Dermis blood vessel endothelial cell (primary cell): ENCODE results near the gene UBE2G2. TPM values are rescaled to one million over a fixed set of nuclear protein-coding genes. Genes with fewer than 3 reads are reported as not detected.
A peak's percentile ranks its signal among the peaks of the same experiment; 100 is the strongest.
"Not testable (repeated sequence)": the region's sequence is repeated elsewhere in the genome, so short reads cannot be mapped to it uniquely, and the experiment has no call there.

ENCODE experiments used
- DNase-seq: peaks from one replicate; pipeline ENCODE4 v3.0.0; 2010
- total RNA-seq: library from RNA; depleted of rRNA; stranded (reverse); fragments of >200 nt; gene quantifications from 2 replicates; pipeline ENCODE4 v1.2.3, GENCODE V29; 2014

Gene UBE2G2
- total RNA-seq, 1 donor from 2014 or later, result 85.3 TPM

DNA sequence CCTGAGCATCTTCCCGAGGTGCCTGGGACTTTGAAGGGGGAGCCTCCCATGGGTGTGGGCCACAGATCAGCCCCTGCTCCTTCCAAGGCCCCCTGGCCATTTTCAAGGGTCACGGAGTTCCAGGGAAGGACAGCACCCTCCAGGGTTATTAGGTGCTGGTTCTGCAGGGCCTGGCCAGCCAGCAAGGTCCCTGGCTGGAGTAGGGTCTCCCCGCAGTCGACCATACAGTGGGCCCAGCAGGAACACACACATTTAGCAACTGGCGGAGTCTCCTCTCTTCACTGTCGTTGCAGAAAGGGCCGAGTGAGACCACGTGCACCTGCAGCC lies 34.0 kb upstream of the UBE2G2 start:
- no peak for DNase-seq

DNA sequence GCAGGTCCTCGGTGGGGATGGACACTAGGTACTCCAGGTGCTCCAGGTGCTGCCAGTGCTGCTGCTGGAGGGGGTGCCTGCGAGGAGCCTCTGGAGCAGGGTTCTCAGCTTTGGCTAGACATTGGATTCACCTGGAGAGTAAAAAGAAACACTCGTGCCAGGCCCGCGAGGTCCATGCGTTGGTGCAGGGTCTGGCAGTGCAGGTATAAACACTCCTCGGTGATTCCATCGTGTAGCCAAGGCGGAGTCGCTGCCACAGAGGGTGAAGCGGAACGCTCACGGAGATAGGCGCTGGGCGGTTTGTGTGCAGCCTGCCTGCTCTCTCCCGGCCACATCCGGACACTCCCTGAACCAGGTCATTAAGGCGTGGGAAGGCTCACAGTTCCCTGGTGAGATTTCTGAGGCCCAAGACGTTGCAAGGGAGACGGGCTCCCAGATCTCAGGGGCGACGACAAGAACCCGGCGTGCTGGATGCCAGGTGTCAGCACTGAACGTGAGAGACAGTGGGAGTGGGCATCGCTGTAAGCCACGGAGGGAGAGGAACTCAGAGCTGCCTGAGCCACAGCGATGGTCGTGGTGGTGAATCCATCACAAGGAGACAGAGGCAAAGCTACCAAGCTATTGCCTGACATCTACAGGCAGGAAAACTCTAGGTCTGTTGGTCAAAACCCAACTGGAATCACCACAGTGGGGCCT lies 33.5 kb upstream of the UBE2G2 start:
- no peak for DNase-seq

GRCh38 chr21:44834231-44834950 lies 32.8 kb upstream of the UBE2G2 start:
- DNase-seq, result no peak

DNA sequence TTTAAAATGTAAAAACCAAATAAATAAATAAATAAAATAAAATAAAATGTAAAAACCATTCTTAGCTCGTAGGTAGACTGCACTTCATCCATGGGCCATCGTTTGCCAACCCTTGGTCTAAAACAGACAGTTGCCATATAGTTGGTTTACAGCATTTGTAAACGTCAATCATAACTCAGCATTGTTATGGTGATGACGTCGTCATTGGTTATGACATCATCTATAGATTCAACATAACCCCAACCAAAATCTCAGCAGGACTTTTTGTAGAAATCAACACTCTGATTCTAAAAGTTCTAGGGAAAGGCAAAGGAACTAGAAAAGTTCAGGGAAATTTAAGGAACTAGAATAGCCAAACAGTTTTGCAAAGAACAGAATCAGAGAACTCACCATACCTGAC lies 32.0 kb upstream of the UBE2G2 start:
- no peak for DNase-seq

GRCh38 chr21:44832516-44833255 lies 31.1 kb upstream of the UBE2G2 start:
- DNase-seq, result not testable (repeated sequence)

DNA sequence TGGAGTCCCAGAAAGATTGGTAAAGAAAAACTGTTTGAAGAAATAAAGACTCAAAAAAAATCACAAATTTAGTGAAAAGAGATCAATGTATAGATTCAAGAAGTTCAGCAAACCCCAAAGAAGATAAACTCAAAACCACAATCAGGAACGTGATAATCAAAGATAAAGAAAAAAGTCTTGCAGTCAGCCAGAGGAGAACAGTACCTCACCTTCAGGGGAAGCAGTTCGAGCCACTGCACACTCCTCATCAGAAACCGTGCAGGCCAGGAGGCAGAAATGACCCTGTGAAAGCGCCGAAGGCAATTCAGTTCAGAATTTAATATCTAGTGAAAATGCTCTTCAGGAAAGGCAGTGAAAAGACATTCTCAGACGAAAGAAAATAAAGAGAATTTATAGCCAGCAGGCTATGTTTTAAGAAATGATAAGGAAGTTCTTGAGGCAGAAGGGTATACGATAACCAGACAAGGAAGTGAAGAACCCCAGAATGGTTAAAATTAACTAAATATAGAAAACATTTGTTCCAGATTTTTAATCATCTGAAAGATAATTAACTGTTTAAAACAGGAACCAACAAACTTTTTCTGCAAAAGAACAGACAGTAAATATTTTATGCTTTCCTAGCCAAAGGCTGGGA lies 29.7 kb upstream of the UBE2G2 start:
- DNase-seq, result no peak

DNA sequence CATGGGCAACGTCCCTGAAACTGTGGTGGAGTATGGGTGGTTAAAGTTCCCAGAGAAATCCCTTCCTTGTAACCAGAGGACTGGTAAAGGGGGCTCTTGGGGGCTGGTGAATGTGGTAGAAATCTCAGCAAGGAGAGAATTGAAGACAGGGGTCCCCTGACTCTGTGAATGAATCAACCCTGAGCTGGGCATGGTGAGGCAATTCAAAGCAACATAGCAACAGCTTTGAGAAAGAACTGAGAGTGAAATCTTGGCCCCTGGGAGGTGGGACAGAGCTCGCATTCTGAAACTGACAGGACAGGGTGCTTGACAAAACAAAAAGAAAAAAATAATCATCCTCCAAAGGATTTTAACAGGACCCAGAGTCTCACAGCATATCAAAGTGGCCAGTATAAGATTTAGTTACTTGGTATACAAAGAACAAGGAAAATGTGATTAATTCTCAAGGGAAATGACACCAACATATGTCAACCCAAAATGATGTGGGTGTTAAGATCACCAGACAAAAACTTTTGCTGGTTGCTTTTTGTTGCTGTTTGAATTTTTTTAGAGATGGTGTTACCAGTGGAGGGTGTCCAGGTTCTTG lies 28.0 kb upstream of the UBE2G2 start:
- DNase-seq, result no peak

GRCh38 chr21:44828362-44829056 lies 26.9 kb upstream of the UBE2G2 start:
- DNase-seq, result no peak

GRCh38 chr21:44823179-44823660 lies 21.6 kb upstream of the UBE2G2 start:
- DNase-seq, result no peak

DNA sequence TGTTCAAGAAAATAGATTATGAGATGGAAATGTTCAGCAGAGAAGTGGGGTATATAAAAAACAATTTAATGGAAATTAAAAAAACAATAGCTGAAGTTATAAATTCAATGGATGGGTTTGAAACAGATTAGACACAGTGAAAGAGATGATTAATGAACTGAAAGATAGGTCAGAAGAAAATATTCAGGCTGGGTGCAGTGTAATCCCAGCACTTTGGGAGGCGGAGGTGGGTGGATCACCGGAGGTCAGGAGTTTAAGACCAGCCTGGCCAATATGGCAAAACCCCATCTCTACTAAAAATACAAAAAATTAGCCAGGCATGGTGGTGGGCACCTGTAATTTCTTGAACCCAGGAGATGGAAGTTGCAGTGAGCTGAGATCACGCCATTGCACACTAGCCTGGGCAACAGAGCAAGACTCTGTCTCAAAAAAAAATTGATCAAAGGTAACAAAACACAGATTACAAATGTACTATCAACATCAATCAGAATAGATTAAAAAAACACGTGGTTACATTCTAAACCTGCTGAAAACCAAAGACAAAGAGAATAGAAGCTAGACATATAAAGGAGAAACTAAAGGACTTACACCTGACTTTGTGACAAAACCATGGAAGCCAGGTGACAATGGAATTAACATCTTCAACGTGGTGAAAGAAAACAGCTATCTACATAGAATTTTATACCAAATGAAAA lies 21.0 kb upstream of the UBE2G2 start:
- DNase-seq, result no peak

GRCh38 chr21:44820851-44821250 lies 19.2 kb upstream of the UBE2G2 start:
- DNase-seq, result no peak

- DNase-seq, result no peak
These were observed 17.9 kb upstream of the UBE2G2 start for GRCh38 chr21:44819283-44820243.

- no peak for DNase-seq
These were observed 17.0 kb upstream of the UBE2G2 start for GRCh38 chr21:44818640-44819011.

- peak; percentile 89 for DNase-seq
These were observed 16.5 kb upstream of the UBE2G2 start, which contains the start of gene SUMO3 for GRCh38 chr21:44817914-44818639. TSS of gene SUMO3 (minus strand) at chr21:44818062. CDS start at chr21:44817968, 94 bp downstream.

DNA sequence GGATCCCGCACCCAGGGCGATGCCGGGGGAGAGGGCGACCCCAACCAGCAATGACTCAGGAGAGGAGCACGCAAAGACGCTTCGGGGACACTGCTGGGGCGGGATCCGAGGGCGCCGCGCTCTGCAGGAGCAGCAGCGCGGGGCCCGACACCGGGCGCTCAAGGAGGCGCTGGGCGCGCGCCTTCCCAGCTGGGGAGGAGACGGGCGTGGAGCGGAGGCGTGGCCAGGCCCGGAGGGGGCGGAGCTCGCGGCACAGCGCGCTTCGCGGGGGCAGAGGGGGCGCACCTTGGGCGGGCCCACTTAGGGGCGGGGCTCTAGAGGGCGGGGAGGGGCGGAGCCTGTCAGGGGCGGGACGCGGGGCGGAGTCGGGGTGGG lies 15.9 kb upstream of the UBE2G2 start:
- DNase-seq, result peak; percentile 95

GRCh38 chr21:44816761-44817505 lies 15.3 kb upstream of the UBE2G2 start:
- no peak for DNase-seq

GRCh38 chr21:44815852-44816628 lies 14.4 kb upstream of the UBE2G2 start:
- DNase-seq, result no peak

- DNase-seq, result no peak
These were observed 13.6 kb upstream of the UBE2G2 start for GRCh38 chr21:44815225-44815624.
